Articular chondrocyte of knee joint (primary cell): ENCODE data around the gene INTS6L. TPM values are rescaled to one million over a fixed set of nuclear protein-coding genes. Genes with fewer than 3 reads are reported as not detected.

Experiments
- total RNA-seq: library from RNA; depleted of rRNA; stranded (reverse); fragments of >200 nt; gene quantifications from 2 replicates; pipeline ENCODE4 v1.2.3, GENCODE V29; 2012

Gene INTS6L
- total RNA-seq: 4.0 and 4.6 TPM in 2 replicates

GRCh38 chrX:135520553-135521404 lies at the start of gene INTS6L:
TSS of gene INTS6L (plus strand) at chrX:135520660. CDS start at chrX:135520993, 333 bp downstream.

Other genes starting within 250 kb of the INTS6L start
- gene ETDC, start 211.2 kb upstream of the INTS6L start, total RNA-seq: not detected in 2 replicates
- gene ZNF75D, start 176.6 kb upstream of the INTS6L start, total RNA-seq: 7.9 and 8.5 TPM in 2 replicates
- gene ZNF449, start 175.9 kb upstream of the INTS6L start, total RNA-seq: 17.3 and 20.6 TPM in 2 replicates
- gene SMIM10L2A, start 98.7 kb upstream of the INTS6L start, total RNA-seq: 0.52 and 0.86 TPM in 2 replicates
- gene CT45A1, start 193.0 kb downstream of the INTS6L start, total RNA-seq: not detected in 2 replicates
- not detected in 2 replicates for gene CT45A3, start 247.5 kb downstream of the INTS6L start, total RNA-seq